ENCODE measurements around the gene GAA.

GAA gene

DNA sequence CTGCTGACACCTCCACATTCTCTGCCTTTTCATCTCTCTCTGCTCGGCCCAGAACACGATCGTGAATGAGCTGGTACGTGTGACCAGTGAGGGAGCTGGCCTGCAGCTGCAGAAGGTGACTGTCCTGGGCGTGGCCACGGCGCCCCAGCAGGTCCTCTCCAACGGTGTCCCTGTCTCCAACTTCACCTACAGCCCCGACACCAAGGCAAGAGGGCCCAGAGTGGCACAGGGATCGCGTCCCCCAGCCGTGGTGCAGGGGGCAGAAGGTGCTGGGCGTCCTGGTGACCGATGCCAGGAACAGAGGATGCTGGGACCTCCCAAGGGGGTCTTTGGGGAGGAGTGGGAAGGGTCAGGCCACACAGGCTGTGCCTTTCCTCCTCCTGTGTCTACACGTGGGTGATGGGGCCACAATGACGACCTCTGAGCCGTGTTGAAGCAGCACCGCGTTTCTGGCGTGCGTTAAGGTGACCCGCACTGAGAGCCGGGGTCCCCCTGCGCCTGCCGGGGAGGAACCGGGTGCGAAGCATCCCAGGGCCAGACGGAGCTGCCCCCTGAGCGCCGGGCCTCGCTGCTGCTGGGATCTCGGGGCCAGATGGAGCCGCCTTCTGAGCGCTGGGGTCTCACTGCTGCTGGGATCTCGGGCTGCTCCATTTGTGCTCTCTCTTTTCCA is 17.4 kb downstream of the GAA start:
- DNase-seq = no peak

- DNase-seq = no peak
Observed at GRCh38 chr17:80119271-80119791, 17.9 kb downstream of the GAA start.

- DNase-seq = no peak
Observed at GRCh38 chr17:80119839-80120238, 18.5 kb downstream of the GAA start.

GRCh38 chr17:80122026-80122575 is 20.7 kb downstream of the GAA start:
- no peak for DNase-seq

- DNase-seq = no peak
Observed at GRCh38 chr17:80122926-80123505, 21.6 kb downstream of the GAA start.

- no peak for DNase-seq
Observed at GRCh38 chr17:80123791-80124190, 22.4 kb downstream of the GAA start.

- no peak for DNase-seq
Observed at GRCh38 chr17:80124351-80124981, 23.1 kb downstream of the GAA start.

GRCh38 chr17:80125656-80126448 is 24.5 kb downstream of the GAA start:
- DNase-seq = no peak

DNA sequence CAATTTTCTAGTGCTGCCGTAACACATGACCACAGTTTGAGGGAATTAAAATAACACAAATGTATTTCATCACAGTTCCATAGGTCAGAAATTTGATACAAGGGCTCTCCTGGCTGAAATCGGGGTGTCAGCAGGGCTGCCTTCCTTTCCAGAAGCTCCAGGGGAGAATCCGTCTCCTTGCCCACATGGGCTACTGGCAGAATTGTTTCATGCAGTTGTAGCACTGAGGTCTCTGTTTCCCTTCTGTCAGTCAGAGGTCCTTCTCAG is 25.0 kb downstream of the GAA start:
- no peak for DNase-seq

GRCh38 chr17:80129006-80129565 is 27.7 kb downstream of the GAA start:
- DNase-seq = no peak

DNA sequence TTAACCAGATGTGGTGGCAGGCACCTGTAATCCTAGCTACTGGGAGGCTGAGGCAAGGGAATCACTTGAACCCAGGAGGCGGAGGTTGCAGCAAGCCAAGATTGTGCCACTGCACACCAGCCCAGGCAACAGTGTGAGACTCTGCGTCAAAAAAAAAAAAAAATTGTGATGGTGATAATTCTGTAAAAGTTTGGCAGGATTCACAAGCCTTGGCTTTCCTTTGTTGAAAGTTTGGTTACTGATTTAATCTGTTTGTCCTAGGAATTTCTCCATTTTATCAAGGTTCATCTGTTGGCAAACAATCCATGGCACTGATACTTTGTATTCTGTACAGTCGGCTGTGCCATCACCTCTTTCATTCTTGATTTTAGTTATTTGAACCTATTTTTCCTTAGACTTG is 29.6 kb downstream of the GAA start:
- no peak for DNase-seq

DNA sequence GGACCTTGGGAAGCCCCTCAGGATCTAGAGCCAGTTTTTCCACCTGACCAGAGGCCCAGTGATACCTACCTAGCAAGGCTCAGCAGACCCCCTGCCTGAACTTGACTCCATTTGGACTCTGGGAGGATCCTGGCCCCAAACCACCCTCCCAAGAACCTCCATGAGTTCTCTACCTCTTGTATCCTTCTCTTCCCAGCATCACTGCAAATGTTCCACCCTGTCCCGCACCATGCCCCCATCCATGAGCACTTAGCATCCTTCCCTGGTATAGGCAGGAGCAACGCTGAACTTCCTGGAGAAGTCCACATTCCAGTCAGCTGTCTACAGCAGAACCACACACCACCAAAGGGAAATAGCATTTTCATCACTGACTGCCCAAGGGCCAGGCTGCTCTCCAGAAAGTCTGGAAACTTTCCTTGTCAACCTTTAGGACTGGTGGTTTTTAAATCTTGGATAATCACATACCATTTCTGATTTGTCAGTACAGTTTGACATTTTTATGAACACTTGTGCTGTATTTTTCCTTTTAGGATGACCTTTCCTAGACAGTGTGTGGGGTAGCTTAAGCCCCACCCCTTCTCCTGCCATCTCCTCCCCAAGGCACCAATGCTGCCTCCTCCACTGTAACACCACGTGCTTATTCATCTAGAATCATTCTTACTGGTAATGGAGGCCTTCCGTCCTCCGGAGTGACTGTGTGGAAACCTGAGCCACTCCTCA is 31.7 kb downstream of the GAA start:
- DNase-seq = no peak

DNA sequence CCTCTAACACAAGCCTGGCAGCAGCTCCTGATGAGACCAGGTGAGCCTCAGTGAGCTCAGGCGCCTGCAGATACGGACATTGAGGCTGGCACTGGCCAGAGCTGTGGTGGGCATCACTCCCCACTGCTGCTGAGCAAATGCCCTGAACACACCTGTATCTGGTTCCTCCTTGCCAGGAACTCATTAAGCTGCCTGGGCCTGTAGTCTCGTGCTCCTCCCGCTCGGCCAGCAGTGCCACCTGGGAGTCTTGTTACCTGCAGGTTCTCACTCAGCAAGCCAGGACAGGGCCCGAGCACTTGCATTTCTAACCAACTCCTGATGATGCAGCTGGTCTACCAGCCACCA is 32.2 kb downstream of the GAA start:
- no peak for DNase-seq

- DNase-seq = no peak
Observed at GRCh38 chr17:80137131-80137530, 35.8 kb downstream of the GAA start.

DNA sequence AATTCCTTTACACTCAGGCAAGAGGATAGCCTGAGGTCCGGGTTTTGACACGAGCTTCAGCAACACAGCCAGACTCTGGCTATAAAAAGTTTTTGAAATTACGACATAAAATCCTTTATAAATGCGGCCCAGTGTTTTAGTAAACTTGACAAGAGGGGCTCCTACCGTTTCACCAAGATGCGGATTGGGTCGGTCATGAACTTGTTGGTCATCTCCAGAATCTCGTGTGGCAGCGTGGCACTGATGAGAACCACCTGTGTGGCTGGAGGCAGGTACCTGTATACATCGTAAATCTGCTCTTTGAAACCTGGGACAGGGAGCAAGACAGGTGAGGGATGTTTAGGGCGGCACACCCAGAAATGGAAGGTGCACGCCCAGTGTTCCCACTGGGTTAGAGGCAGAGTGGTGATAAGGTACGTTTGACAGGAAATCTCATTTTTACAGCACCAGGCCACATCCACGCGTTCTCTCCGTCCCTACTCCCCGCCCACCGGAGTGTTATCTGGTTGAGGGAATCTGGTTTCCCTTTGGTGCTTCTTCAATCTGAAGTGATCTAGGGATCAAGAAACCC is 37.6 kb downstream of the GAA start:
- no peak for DNase-seq

- DNase-seq = no peak
Observed at GRCh38 chr17:80141463-80142165, 40.2 kb downstream of the GAA start.

DNA sequence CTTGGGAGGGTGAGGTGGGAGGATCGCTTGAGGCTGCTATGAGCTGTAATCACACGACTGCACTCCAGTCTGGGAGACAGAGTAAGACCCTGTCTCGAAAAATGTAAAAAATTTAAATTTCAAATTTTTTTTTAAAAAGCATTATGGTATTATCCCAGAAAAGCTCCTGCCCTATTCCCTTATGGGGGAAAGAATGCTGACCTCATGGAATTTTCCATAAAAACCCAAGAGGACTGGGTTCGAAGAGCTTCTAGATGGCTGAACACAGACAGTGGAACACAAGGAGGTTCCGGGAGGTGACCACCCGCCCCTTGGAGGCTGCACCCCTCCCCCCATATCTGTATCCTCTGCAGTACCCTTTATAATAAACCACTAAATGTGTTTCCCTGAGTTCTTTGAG is 41.5 kb downstream of the GAA start:
- DNase-seq = no peak

- no peak for DNase-seq
Observed at GRCh38 chr17:80145076-80146075, 44.0 kb downstream of the GAA start.

GRCh38 chr17:80146121-80147034 is 45.0 kb downstream of the GAA start:
- DNase-seq = no peak
